Activated naive CD8-positive, alpha-beta T cell treated with anti-CD3 and anti-CD28 coated beads, Interleukin-2, amount 50 U/mL, for 16 hours (primary cell): ENCODE results near the gene FAHD1.

Experiments
- DNase-seq: peaks from one replicate; pipeline ENCODE4 v3.0.0-alpha.2; 2020; ENCODE audit warnings: low read depth, low spot score

Gene FAHD1

GRCh38 chr16:1817276-1817589 lies 9.8 kb upstream of the FAHD1 start:
- DNase-seq, result no peak

- no peak for DNase-seq
Observed at GRCh38 chr16:1817716-1818115, 9.3 kb upstream of the FAHD1 start.

GRCh38 chr16:1818204-1818872 lies 8.7 kb upstream of the FAHD1 start:
- DNase-seq, result no peak

- DNase-seq, result no peak
Observed at GRCh38 chr16:1818873-1819525, 8.0 kb upstream of the FAHD1 start.

GRCh38 chr16:1819611-1820010 lies 7.4 kb upstream of the FAHD1 start:
- no peak for DNase-seq

- DNase-seq, result no peak
Observed at GRCh38 chr16:1820096-1820945, 6.7 kb upstream of the FAHD1 start.

- DNase-seq, result no peak
Observed at GRCh38 chr16:1820946-1821290, 6.1 kb upstream of the FAHD1 start.

GRCh38 chr16:1821861-1822611 lies 5.0 kb upstream of the FAHD1 start:
- no peak for DNase-seq

GRCh38 chr16:1822801-1823200 lies 4.2 kb upstream of the FAHD1 start:
- no peak for DNase-seq

- DNase-seq, result no peak
Observed at GRCh38 chr16:1823821-1824220, 3.2 kb upstream of the FAHD1 start.

GRCh38 chr16:1825381-1825863 lies 1.6 kb upstream of the FAHD1 start:
- DNase-seq, result no peak

GRCh38 chr16:1825864-1826690 lies 929 bp upstream of the FAHD1 start:
- DNase-seq, result peak; percentile 21

GRCh38 chr16:1828645-1829410 lies 1.8 kb downstream of the FAHD1 start:
- no peak for DNase-seq

- DNase-seq, result no peak
Observed at GRCh38 chr16:1830213-1830612, 3.2 kb downstream of the FAHD1 start.

- no peak for DNase-seq
Observed at GRCh38 chr16:1831186-1832075, 4.4 kb downstream of the FAHD1 start.

GRCh38 chr16:1832838-1833454 lies 5.9 kb downstream of the FAHD1 start:
- no peak for DNase-seq

GRCh38 chr16:1834096-1834495 lies 7.1 kb downstream of the FAHD1 start:
- DNase-seq, result no peak

GRCh38 chr16:1839554-1839953 lies 12.5 kb downstream of the FAHD1 start:
- no peak for DNase-seq

GRCh38 chr16:1845985-1846384 lies 19.0 kb downstream of the FAHD1 start:
- no peak for DNase-seq
